A549 (cell line): Measurements from ENCODE around the gene SPRR1B. TPM values are rescaled to one million over a fixed set of nuclear protein-coding genes. Genes with fewer than 3 reads are reported as not detected.
A peak's percentile ranks its signal among the peaks of the same experiment; 100 is the strongest.

Experiments used
- ATAC-seq, 2 experiments: fragments of 200-7000 bp in 1 of 2; fragments of >200 bp in 1 of 2; cut with Nextera tagmentation in 1 of 2; cut with Tn5 transposase in 1 of 2; 3 replicates each; pipeline versions ENCODE4 v1.8.0 to v1.9.1; 2018 to 2020; ENCODE audit warnings: mild to moderate bottlenecking in 1 of 2, moderate library complexity in 1 of 2
- CTCF ChIA-PET: fragments of 300-600 bp; sonication (Branson Sonifier 250); formaldehyde crosslinking; extraction: SDS; loops from one replicate; lab custom pipeline; 2021; ENCODE audit warnings: antibody characterized with exemption, inconsistent platforms; lab: Yijun Ruan, JAX
- POLR2A ChIA-PET: fragments of 350-600 bp; formaldehyde crosslinking; extraction: SDS; loops from one replicate; lab custom pipeline; 2021; ENCODE audit warnings: antibody characterized with exemption, inconsistent platforms; lab: Yijun Ruan, JAX
- DNase-seq, 2 experiments: peaks; one replicate each; pipeline versions ENCODE4 v3.0.0 to v3.0.0-alpha.2; 2011 to 2016; ENCODE audit warnings: low read depth in 1 of 2, low spot score in 1 of 2
- FAIRE-seq: peaks from 2 replicates; lab custom pipeline; 2011; peaks lifted over from hg19 to GRCh38; lab: Jason Lieb, UNC
- H3K27ac ChIP-seq, 2 experiments: fragments of >200 bp; sonication (Bioruptor Twin); formaldehyde crosslinking; 3 replicates each; pipeline ENCODE4 v1.5.1; 2016 to 2017
- H3K4me1 ChIP-seq: fragments of >200 bp; sonication (Bioruptor Twin); formaldehyde crosslinking; 3 replicates; pipeline ENCODE4 v1.6.1; 2016
- H3K4me2 ChIP-seq: fragments of >200 bp; sonication (Bioruptor Twin); formaldehyde crosslinking; 3 replicates; pipeline ENCODE4 v1.6.1; 2016
- H3K4me3 ChIP-seq: fragments of >200 bp; sonication (Bioruptor Twin); formaldehyde crosslinking; 3 replicates; pipeline ENCODE4 v1.5.1; 2016
- H3K9me3 ChIP-seq: fragments of >200 bp; sonication (Bioruptor Twin); formaldehyde crosslinking; 3 replicates; pipeline ENCODE4 v1.6.1; 2016
- BHLHE40 ChIP-seq: IDR thresholded peaks from 2 replicates; pipeline ENCODE4 v1.6.1; 2012; ENCODE audit warnings: low read depth, low read length, inconsistent platforms
- E2F6 ChIP-seq: IDR thresholded peaks from 2 replicates; pipeline ENCODE4 v1.6.1; 2012; ENCODE audit warnings: low read depth, borderline replicate concordance
- EHF ChIP-seq: fragments of 250-450 bp; sonication (Bioruptor Pico); IDR thresholded peaks from 2 replicates; pipeline ENCODE4 v1.5.0; 2020; ENCODE audit warnings: mild to moderate bottlenecking
- ESRRA ChIP-seq: fragments of 150-350 bp; IDR thresholded peaks from 2 replicates; pipeline ENCODE4 v1.6.1; 2014; ENCODE audit warnings: mild to moderate bottlenecking, low read length, borderline replicate concordance
- FOSB ChIP-seq: fragments of 250-450 bp; sonication (Bioruptor Pico); IDR thresholded peaks from 2 replicates; pipeline ENCODE4 v1.5.0; 2020; ENCODE audit warnings: mild to moderate bottlenecking, moderate library complexity
- FOSL2 ChIP-seq, 2 experiments: fragments of 450-650 bp in 1 of 2; fragments of >200 bp in 1 of 2; sonication (Bioruptor Twin) in 1 of 2; formaldehyde crosslinking; IDR thresholded peaks; 2 replicates each; pipeline versions ENCODE4 v1.5.0 to v1.6.1; 2016 to 2020; ENCODE audit warnings: mild to moderate bottlenecking in 1 of 2, moderate library complexity in 1 of 2
- HDAC2 ChIP-seq: fragments of 200-600 bp; sonication (generic); IDR thresholded peaks from 2 replicates; pipeline ENCODE4 v1.6.1; 2016
- HES2 ChIP-seq: fragments of >200 bp; sonication (Bioruptor Twin); formaldehyde crosslinking; IDR thresholded peaks from 2 replicates; pipeline ENCODE4 v1.6.1; 2016
- HEYL ChIP-seq: fragments of 250-450 bp; sonication (Bioruptor Pico); IDR thresholded peaks from 2 replicates; pipeline ENCODE4 v1.8.0; 2021; ENCODE audit warnings: mild to moderate bottlenecking, moderate library complexity
- HOXA7 ChIP-seq: fragments of 250-450 bp; sonication (Bioruptor Pico); IDR thresholded peaks from 2 replicates; pipeline ENCODE4 v1.5.0; 2020; ENCODE audit warnings: mild to moderate bottlenecking, moderate library complexity
- HOXB5 ChIP-seq: fragments of 250-450 bp; sonication (Bioruptor Pico); IDR thresholded peaks from 2 replicates; pipeline ENCODE4 v1.5.0; 2020; ENCODE audit warnings: mild to moderate bottlenecking, moderate library complexity
- JUNB ChIP-seq: fragments of >200 bp; sonication (Bioruptor Twin); formaldehyde crosslinking; IDR thresholded peaks from 2 replicates; pipeline ENCODE4 v1.6.1; 2016
- KDM1A ChIP-seq: fragments of 200-600 bp; sonication (generic); IDR thresholded peaks from 2 replicates; pipeline ENCODE4 v1.6.1; 2016; ENCODE audit warnings: low read depth, mild to moderate bottlenecking
- MAZ ChIP-seq: fragments of 150-350 bp; IDR thresholded peaks from 2 replicates; pipeline ENCODE4 v1.6.1; 2014; ENCODE audit warnings: antibody characterized with exemption, low read depth, low read length, borderline replicate concordance
- MYC ChIP-seq: IDR thresholded peaks from 2 replicates; pipeline ENCODE4 v1.6.1; 2012; ENCODE audit warnings: mild to moderate bottlenecking, inconsistent platforms, low read length, improper control_type of control experiment, borderline replicate concordance
- NPAS2 ChIP-seq: fragments of 250-450 bp; sonication (Bioruptor Pico); IDR thresholded peaks from 2 replicates; pipeline ENCODE4 v1.8.0; 2022; ENCODE audit warnings: mild to moderate bottlenecking, moderate library complexity, borderline replicate concordance
- NR3C1 ChIP-seq: fragments of >200 bp; sonication (Bioruptor Twin); formaldehyde crosslinking; IDR thresholded peaks from 3 replicates; pipeline ENCODE4 v1.6.1; 2017
- POLR2A ChIP-seq: IDR thresholded peaks from 2 replicates; pipeline ENCODE4 v1.6.1; 2012; ENCODE audit warnings: mild to moderate bottlenecking, low read length
- POLR2AphosphoS2 ChIP-seq: conservative IDR thresholded peaks from 2 replicates; pipeline ENCODE4 v1.6.1; 2012; ENCODE audit warnings: low read length, improper control_type of control experiment, inconsistent platforms
- RAD21 ChIP-seq, 2 experiments: fragments of >200 bp in 1 of 2; sonication (Bioruptor Twin) in 1 of 2; formaldehyde crosslinking in 1 of 2; IDR thresholded peaks in 1 of 2; conservative IDR thresholded peaks in 1 of 2; 2 replicates in 1 of 2; 3 replicates in 1 of 2; pipeline ENCODE4 v1.6.1; 2012 to 2018; ENCODE audit warnings: inconsistent platforms in 1 of 2
- RNF2 ChIP-seq: fragments of 200-600 bp; sonication (generic); IDR thresholded peaks from 2 replicates; pipeline ENCODE4 v1.6.1; 2016; ENCODE audit warnings: low read depth, mild to moderate bottlenecking, antibody characterized with exemption, moderate library complexity, borderline replicate concordance
- ZC3H11A ChIP-seq: fragments of 450-650 bp; IDR thresholded peaks from 2 replicates; pipeline ENCODE4 v1.6.1; 2014; ENCODE audit warnings: antibody characterized with exemption, mild to moderate bottlenecking
- ZSCAN20 ChIP-seq: fragments of 250-450 bp; sonication (Bioruptor Pico); IDR thresholded peaks from 2 replicates; pipeline ENCODE4 v1.8.0; 2022; ENCODE audit warnings: mild to moderate bottlenecking, moderate library complexity
- WGBS: methylation state at CpG from one replicate; pipeline ENCODE4 v1.1.6; 2017; ENCODE audit errors: missing lambda C conversion rate; 5-methylcytosine and 5-hydroxymethylcytosine counted together
- polyA plus RNA-seq, 4 experiments: library from polyadenylated mRNA; depleted of rRNA in 3 of 4; stranded (reverse); fragments of >200 nt; fragmentation: RNase III in 1 of 4; extraction: RNeasy Plus Mini Kit Qiagen cat#74134 plus additional on column Dnase treatment in 1 of 4; gene quantifications; 2 replicates in 3 of 4; 3 replicates in 1 of 4; pipeline ENCODE4 v1.2.3, GENCODE V29; 2011 to 2017
- TF ChIP-seq, protein P1 (sequence below): fragments of >200 bp; sonication (Bioruptor Twin); formaldehyde crosslinking; IDR thresholded peaks from 3 replicates; pipeline ENCODE4 v1.5.1; 2016

Gene SPRR1B
- polyA plus RNA-seq, 2 of the 4 experiments (the other 2 are of a cell fraction): not detected

- peak in 1 of 2 experiments; percentile 5 for DNase-seq
- TF ChIP-seq HDAC2: no peak
- no peaks in the 10 kb centered on the region for H3K4me1 ChIP-seq
- no peak overlapping the region for H3K27ac ChIP-seq
- no peak overlapping the region for H3K4me3 ChIP-seq
- peak; percentile 54 to 77; a peak in 4 of 6 replicates for ATAC-seq
- CTCF ChIA-PET: no interaction called here
- FAIRE-seq: no peak
- POLR2A ChIA-PET: no interaction called here
- WGBS: 0% methylated on average over 2 of the region's 2 CpGs
- H3K9me3 ChIP-seq: no peaks in the 10 kb centered on the region
- H3K4me2 ChIP-seq: no peak overlapping the region
These were observed 39.2 kb downstream of the SPRR1B start for GRCh38 chr1:153070243-153070642.

DNA sequence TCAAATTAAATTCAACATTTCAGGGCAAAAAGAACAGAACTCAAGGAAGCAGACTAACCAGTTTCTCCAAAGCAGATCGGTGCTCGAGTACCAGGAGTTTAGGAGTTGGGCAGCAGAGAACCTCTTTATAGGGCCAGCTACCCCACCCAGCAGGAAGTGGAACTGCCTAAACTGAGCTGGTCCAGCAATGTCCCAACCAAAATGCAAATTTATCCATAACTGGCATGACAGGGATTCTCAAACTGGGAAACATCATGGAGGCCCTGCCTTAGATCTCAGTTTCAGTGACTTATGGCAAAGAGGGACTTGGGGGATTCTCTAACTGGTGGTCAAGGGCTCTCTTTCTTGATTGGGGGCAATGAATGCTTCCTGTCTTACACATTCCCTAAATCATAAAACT lies 40.5 kb downstream of the SPRR1B start, which contains the start of gene SPRR2B:
Gene SPRR2B (minus strand): TSS at position 101 of the 400 bp plus-strand sequence. CDS start 772 bp downstream, outside the sequence.
- FAIRE-seq: no peak
- H3K9me3 ChIP-seq: no peaks in the 10 kb centered on the region
- POLR2A ChIA-PET: no interaction called here

DNA sequence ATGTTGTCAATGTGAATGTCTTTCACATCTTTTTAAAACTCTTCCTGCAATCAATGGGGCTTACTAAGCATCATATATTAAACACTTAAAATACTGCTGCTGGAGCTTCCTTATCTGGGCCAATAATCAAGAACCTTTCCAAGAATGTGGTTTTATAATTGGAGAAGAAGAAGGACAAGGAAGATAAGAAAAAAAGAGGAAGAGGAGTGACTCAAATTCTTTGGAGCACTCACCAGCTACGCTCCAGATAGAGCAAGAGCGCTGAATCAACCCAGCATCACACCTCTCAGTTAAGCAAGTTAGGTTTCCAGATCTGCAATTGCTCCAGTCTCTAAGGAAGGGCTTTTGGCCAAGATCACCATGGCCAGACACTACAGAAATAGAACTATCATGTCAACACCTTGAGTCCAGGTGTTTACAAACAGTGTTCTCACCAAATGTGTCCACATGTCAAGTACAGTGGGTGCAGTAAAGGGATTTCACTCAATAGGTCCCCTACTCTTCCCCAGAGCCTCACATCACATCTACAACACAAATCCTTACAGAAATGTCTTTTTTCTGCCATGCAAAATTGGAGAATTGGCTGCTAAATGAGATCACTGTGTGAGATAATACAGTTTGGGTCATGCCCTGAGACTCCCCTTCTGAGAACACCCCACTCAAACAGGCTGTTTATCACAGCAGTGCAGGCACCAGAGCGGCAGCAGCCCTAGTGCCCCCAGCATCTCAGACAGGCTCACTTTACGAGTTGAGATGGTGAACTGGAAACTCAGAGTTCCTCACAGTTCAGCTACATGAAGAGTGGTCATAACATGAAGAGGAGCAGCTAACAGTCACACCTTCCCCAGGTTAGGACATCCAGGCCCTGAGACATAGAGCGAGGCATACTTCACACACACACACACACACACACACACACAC lies 42.1 kb downstream of the SPRR1B start:
- no peak for TF ChIP-seq BHLHE40
- TF ChIP-seq MYC: no peak
- no peak overlapping the region for H3K4me3 ChIP-seq
- CTCF ChIA-PET: no interaction called here
- H3K4me1 ChIP-seq: no peaks in the 10 kb centered on the region
- no peak overlapping the region for H3K4me2 ChIP-seq
- H3K9me3 ChIP-seq: no peaks in the 10 kb centered on the region
- FAIRE-seq (no peak), DNase-seq (no peak), ATAC-seq (no peak)
- POLR2A ChIA-PET: no interaction called here
- H3K27ac ChIP-seq: no peak overlapping the region
- 11% methylated on average over 5 of the region's 5 CpGs for WGBS

More for the DNA sequence above, 40.5 kb downstream of the SPRR1B start, which contains the start of gene SPRR2B:
- TF ChIP-seq HOXA7 (CRISPR knock-in tag) (no peak), FOSL2 (IDR thresholded peaks at IDR 0.05) (no peak), FOSL2 (CRISPR knock-in tag; IDR thresholded peaks at IDR 0.05) (no peak), HES2 (no peak), FOSB (CRISPR knock-in tag) (no peak), MAZ (no peak), POLR2A (no peak)
- TF ChIP-seq, all 56 proteins: peak for 0
- Histone ChIP-seq H3K4me2 (no peak within 1 kb of the TSS), H3K27ac (no peak within 1 kb of the TSS), H3K4me3 (no peak within 1 kb of the TSS), H3K4me1 (no peaks in the 10 kb centered on the region)
- ATAC-seq: no peak
- DNase-seq: no peak
- CTCF ChIA-PET: no interaction called here
- 0% methylated on average over 2 of the region's 2 CpGs for WGBS

- no peak overlapping the region for H3K4me2 ChIP-seq
- ChIA-PET CTCF (no interaction called here), POLR2A (no interaction called here)
- ATAC-seq (no peak), DNase-seq (no peak), FAIRE-seq (no peak)
- no peak overlapping the region for H3K4me3 ChIP-seq
- H3K27ac ChIP-seq: no peak overlapping the region
- TF ChIP-seq RAD21 (conservative IDR thresholded peaks at IDR 0.05 in 1 of 2, IDR thresholded peaks at IDR 0.05 in 1 of 2) (no peak), POLR2AphosphoS2 (no peak), ZSCAN20 (no peak), E2F6 (no peak), ESRRA (no peak), BHLHE40 (no peak), RNF2 (no peak), NPAS2 (CRISPR knock-in tag) (no peak), EHF (no peak), KDM1A (no peak), FOSL2 (IDR thresholded peaks at IDR 0.05) (no peak), FOSL2 (CRISPR knock-in tag; IDR thresholded peaks at IDR 0.05) (no peak), HOXB5 (CRISPR knock-in tag) (no peak), NR3C1 (no peak), HEYL (CRISPR knock-in tag) (no peak), HES2 (no peak), JUNB (no peak), MYC (no peak), ZC3H11A (no peak)
- TF ChIP-seq, protein P1, sequence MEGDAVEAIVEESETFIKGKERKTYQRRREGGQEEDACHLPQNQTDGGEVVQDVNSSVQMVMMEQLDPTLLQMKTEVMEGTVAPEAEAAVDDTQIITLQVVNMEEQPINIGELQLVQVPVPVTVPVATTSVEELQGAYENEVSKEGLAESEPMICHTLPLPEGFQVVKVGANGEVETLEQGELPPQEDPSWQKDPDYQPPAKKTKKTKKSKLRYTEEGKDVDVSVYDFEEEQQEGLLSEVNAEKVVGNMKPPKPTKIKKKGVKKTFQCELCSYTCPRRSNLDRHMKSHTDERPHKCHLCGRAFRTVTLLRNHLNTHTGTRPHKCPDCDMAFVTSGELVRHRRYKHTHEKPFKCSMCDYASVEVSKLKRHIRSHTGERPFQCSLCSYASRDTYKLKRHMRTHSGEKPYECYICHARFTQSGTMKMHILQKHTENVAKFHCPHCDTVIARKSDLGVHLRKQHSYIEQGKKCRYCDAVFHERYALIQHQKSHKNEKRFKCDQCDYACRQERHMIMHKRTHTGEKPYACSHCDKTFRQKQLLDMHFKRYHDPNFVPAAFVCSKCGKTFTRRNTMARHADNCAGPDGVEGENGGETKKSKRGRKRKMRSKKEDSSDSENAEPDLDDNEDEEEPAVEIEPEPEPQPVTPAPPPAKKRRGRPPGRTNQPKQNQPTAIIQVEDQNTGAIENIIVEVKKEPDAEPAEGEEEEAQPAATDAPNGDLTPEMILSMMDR: no peak
- no peaks in the 10 kb centered on the region for H3K9me3 ChIP-seq
- 13% methylated on average over 3 of the region's 3 CpGs for WGBS
- H3K4me1 ChIP-seq: no peaks in the 10 kb centered on the region
These were observed 50.7 kb downstream of the SPRR1B start for GRCh38 chr1:153081736-153082135.
